ENCODE results near the gene SMIM43. TPM values are rescaled to one million over a fixed set of nuclear protein-coding genes. Genes with fewer than 3 reads are reported as not detected.

The SMIM43 gene
- total RNA-seq, 2 experiments from 2014 or later = not detected

DNA sequence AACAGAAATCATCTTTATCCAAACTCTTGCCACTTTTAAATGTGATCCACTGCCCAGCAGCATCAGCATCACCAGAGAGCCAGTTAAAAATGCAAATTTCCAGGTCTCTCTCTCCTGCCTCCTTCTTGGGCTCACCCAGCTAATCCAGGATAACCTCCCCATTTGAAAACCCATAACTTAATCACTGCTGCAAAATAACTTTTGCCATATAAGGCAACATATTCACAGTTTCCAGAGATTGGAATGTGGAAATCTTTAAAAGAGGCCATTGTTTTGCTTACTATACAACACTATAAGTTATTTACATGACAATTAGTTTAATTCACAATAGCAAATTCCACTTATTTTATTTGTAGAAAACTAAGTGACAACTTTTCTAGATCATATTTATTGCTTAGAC, 31.3 kb upstream of the SMIM43 start:
- BruUV-seq (replicated peaks) = no TSS peak
- POLR2A ChIA-PET = interaction anchor here (0.8 to 1.0 kb wide), 2 partner anchors 33 to 1776 kb away, joined by 3 to 4 read pairs; no protein-coding TSS in a partner anchor
- no peaks in the 10 kb centered on the region for H3K9me2 ChIP-seq (ENCODE audit: insufficient read depth, low read length)

DNA sequence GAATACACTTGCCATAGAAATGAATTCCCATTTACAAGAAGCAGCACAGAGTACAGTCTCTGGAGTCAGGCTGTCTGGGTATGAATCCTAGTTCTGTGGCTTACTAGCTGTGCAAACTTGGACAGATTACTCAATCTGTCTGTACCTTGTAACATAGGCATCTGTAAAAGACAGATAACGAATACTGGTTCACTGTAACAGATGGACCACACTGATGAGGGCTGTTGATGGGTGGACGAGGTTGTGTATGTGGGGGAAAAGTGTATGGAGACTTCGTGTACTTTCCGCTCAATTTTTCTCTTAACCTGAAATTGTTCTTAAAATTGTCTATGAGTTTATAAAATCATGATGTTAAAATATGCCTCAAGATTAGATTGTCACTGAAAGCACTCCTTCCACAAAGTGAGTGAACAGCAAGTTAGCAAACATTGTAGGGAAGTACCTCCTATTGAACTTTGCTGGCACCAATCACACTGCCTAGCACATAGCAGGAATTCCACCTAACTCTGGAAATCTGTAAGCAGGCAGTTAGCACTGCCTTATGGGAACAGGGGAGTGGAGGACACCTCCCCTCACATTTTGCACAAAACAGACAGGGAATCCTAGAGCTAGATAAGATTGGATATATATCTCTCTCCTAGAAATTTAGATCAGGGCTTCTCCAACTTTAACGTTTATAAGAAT, 29.7 kb upstream of the SMIM43 start:
- Histone ChIP-seq H3K9me2 (ENCODE audit: insufficient read depth, low read length) (no peaks in the 10 kb centered on the region), H3K4me1 (ENCODE audit: insufficient read depth, low read length, poor library complexity, severe bottlenecking) (peaks cover 21% of the 10 kb centered on the region), H2AFZ (ENCODE audit: low read length) (no peak overlapping the region; the same call in 1 of the 2 replicates), H3K27ac (ENCODE audit: low read depth, low read length, poor library complexity, severe bottlenecking) (no peak overlapping the region), H3K36me3 (ENCODE audit: insufficient read depth, low read length) (no peaks in the 10 kb centered on the region), H4K20me1 (ENCODE audit: insufficient read depth, low read length) (no peaks in the 10 kb centered on the region), H3K79me2 (ENCODE audit: insufficient read depth, low read depth, low read length) (no peaks in the 10 kb centered on the region), H3K9me3 (ENCODE audit: low read length) (no peaks in the 10 kb centered on the region), H3K4me2 (ENCODE audit: low read length) (no peak overlapping the region), H3K4me3 (ENCODE audit: low read depth, low read length, poor library complexity, severe bottlenecking) (no peak overlapping the region)
- no TSS peak for BruUV-seq (replicated peaks)
- no peak for DNase-seq (ENCODE audit: low spot score)
- POLR2A ChIA-PET = interaction anchor here (0.8 to 1.3 kb wide), 2 partner anchors 10 to 33 kb away, joined by 3 to 4 read pairs; no protein-coding TSS in a partner anchor
- TF ChIP-seq, protein P1, sequence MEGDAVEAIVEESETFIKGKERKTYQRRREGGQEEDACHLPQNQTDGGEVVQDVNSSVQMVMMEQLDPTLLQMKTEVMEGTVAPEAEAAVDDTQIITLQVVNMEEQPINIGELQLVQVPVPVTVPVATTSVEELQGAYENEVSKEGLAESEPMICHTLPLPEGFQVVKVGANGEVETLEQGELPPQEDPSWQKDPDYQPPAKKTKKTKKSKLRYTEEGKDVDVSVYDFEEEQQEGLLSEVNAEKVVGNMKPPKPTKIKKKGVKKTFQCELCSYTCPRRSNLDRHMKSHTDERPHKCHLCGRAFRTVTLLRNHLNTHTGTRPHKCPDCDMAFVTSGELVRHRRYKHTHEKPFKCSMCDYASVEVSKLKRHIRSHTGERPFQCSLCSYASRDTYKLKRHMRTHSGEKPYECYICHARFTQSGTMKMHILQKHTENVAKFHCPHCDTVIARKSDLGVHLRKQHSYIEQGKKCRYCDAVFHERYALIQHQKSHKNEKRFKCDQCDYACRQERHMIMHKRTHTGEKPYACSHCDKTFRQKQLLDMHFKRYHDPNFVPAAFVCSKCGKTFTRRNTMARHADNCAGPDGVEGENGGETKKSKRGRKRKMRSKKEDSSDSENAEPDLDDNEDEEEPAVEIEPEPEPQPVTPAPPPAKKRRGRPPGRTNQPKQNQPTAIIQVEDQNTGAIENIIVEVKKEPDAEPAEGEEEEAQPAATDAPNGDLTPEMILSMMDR (conservative IDR thresholded peaks at IDR 0.05; ENCODE audit: low read length) = no peak
- no peak for TF ChIP-seq EZH2phosphoT487 (IDR thresholded peaks at IDR 0.05; ENCODE audit: borderline replicate concordance, low read depth, low read length)
- intact Hi-C loops (cut with micrococcal nuclease; ENCODE audit: unreplicated experiment) = no loop called here
- CTCF ChIA-PET (ENCODE audit: unreplicated experiment) = no interaction called here

More for the DNA sequence above, 31.3 kb upstream of the SMIM43 start:
- H3K9me3 ChIP-seq (ENCODE audit: low read length) = no peaks in the 10 kb centered on the region
- H3K4me1 ChIP-seq (ENCODE audit: insufficient read depth, low read length, poor library complexity, severe bottlenecking) = peaks cover 34% of the 10 kb centered on the region
- DNase-seq (ENCODE audit: low spot score) = no peak
- CTCF ChIA-PET (ENCODE audit: unreplicated experiment) = no interaction called here
- no peaks in the 10 kb centered on the region for H3K36me3 ChIP-seq (ENCODE audit: insufficient read depth, low read length)
- H3K4me2 ChIP-seq (ENCODE audit: low read length) = peak overlapping the region; percentile 39
- no peak for TF ChIP-seq EZH2phosphoT487 (IDR thresholded peaks at IDR 0.05; ENCODE audit: borderline replicate concordance, low read depth, low read length)
- TF ChIP-seq, protein P1 (conservative IDR thresholded peaks at IDR 0.05; ENCODE audit: low read length) = no peak
- H3K79me2 ChIP-seq (ENCODE audit: insufficient read depth, low read depth, low read length) = peaks cover 1% of the 10 kb centered on the region
- intact Hi-C loops (cut with micrococcal nuclease; ENCODE audit: unreplicated experiment) = no loop called here
- H4K20me1 ChIP-seq (ENCODE audit: insufficient read depth, low read length) = no peaks in the 10 kb centered on the region
- no peak overlapping the region for H3K4me3 ChIP-seq (ENCODE audit: low read depth, low read length, poor library complexity, severe bottlenecking)
- H2AFZ ChIP-seq (ENCODE audit: low read length) = peak overlapping the region; percentile 89
- no peak overlapping the region for H3K27ac ChIP-seq (ENCODE audit: low read depth, low read length, poor library complexity, severe bottlenecking)

- no peak overlapping the region for H3K27ac ChIP-seq (ENCODE audit: low read depth, low read length, poor library complexity, severe bottlenecking)
- BruUV-seq (replicated peaks) = no TSS peak
- H3K9me2 ChIP-seq (ENCODE audit: insufficient read depth, low read length) = no peaks in the 10 kb centered on the region
- H3K36me3 ChIP-seq (ENCODE audit: insufficient read depth, low read length) = no peaks in the 10 kb centered on the region
- POLR2A ChIA-PET = interaction anchor here (0.6 to 1.3 kb wide), 4 partner anchors 35 to 469 kb away, joined by 3 to 4 read pairs (median 3); no protein-coding TSS in a partner anchor
- TF ChIP-seq, protein P1 (conservative IDR thresholded peaks at IDR 0.05; ENCODE audit: low read length) = no peak
- TF ChIP-seq EZH2phosphoT487 (IDR thresholded peaks at IDR 0.05; ENCODE audit: borderline replicate concordance, low read depth, low read length) = no peak
- H3K4me2 ChIP-seq (ENCODE audit: low read length) = no peak overlapping the region
- intact Hi-C loops (cut with micrococcal nuclease; ENCODE audit: unreplicated experiment) = no loop called here
- peaks cover 15% of the 10 kb centered on the region for H3K4me1 ChIP-seq (ENCODE audit: insufficient read depth, low read length, poor library complexity, severe bottlenecking)
- H3K9me3 ChIP-seq (ENCODE audit: low read length) = no peaks in the 10 kb centered on the region
- DNase-seq (ENCODE audit: low spot score) = no peak
- H2AFZ ChIP-seq (ENCODE audit: low read length) = no peak overlapping the region
- H3K4me3 ChIP-seq (ENCODE audit: low read depth, low read length, poor library complexity, severe bottlenecking) = no peak overlapping the region
- H3K79me2 ChIP-seq (ENCODE audit: insufficient read depth, low read depth, low read length) = no peaks in the 10 kb centered on the region
- H4K20me1 ChIP-seq (ENCODE audit: insufficient read depth, low read length) = no peaks in the 10 kb centered on the region
- CTCF ChIA-PET (ENCODE audit: unreplicated experiment) = no interaction called here
Measured at GRCh38 chr4:121792966-121793365, 28.0 kb upstream of the SMIM43 start.

All from OCI-LY7 (cell line).